Measurements from ENCODE around the gene DYRK1B. TPM values are rescaled to one million over a fixed set of nuclear protein-coding genes. Genes with fewer than 3 reads are reported as not detected.
"Not testable (repeated sequence)": the region's sequence is repeated elsewhere in the genome, so short reads cannot be mapped to it uniquely, and the experiment has no call there.

The DYRK1B gene
- total RNA-seq = 10 to 100 TPM in 1 of 2 donors, 1 to 10 TPM in 1; 8.8 to 17.6 TPM

DNA sequence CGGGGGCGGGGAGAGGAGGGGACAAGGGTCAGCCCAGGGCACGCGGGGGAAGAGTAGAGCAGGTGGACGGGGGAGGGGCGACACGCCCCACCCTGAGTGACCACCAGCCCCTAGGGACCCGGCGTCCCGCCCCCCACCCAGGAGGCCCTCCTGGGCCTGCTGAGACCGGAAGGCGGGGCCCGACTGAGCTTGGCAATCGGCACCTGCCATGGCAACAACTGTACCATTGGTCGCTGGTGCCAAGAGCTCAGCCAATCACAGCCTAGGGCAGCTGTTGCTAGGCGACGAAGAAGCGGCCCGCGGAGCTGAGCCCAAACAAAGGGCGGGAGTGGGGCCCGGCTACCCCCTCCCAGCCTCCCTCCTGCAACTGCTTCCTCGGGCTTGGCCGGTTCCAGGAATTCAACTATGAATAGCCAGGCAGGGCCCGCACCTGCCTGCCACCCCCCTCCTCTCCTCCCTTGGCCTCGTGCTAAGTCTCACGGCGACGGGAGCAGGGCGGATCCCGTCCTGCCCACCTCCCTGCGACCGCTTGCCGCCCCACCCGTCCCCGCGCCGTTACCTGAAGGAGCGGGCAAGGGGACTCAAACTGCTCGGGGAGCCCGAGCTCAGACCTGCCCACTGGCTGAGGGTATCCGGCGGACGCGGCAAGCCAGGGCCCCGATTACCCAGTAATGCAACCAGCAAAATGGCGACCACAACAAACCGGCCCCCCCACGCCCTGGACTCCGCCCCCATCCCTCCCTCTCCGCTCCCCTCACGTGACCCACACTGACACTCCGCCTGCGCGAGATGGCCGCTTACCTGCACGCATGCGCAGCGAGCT lies at the start of gene DYRK1B:
Gene DYRK1B, minus strand, starts transcription at position 699 of the 823 bp plus-strand sequence. CDS start 2,295 bp downstream, outside the sequence.
- ATAC-seq (replicated peaks) = peak; percentile 94
- Mint-ChIP-seq H3K4me3 (peak within 1 kb of the TSS; percentile 71), H3K36me3 (ENCODE audit: low read depth) (peaks cover 94% of the 10 kb centered on the region), H3K27me3 (no peaks in the 10 kb centered on the region), H3K4me1 (peaks cover 22% of the 10 kb centered on the region), H3K9me3 (no peaks in the 10 kb centered on the region), H3K27ac (peak within 1 kb of the TSS; percentile 79)

DNA sequence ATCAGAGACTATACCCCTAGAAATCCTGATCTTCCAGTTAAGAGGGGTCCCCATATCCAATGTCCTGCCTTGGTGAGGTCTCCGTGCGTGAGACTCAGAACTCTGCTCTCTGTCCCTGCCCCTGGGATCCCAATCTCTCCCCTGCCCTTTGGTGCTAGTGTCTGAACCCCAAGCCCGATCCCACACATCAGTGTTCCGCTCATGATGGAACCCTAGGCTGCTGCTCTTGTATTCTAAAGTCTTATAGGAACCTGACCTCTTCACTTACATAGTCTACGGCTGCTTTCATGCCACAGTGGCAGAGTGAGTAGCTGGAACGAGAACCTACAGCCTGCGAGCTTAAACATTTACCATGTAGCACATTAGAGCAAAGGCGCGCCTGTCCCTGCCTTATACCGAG lies 48.7 kb upstream of the DYRK1B start:
- H3K27ac Mint-ChIP-seq; H3K27me3 Mint-ChIP-seq; H3K9me3 Mint-ChIP-seq; H3K4me1 Mint-ChIP-seq; H3K4me3 Mint-ChIP-seq; ATAC-seq (replicated peaks); H3K36me3 Mint-ChIP-seq (ENCODE audit: low read depth): not testable (repeated sequence)

DNA sequence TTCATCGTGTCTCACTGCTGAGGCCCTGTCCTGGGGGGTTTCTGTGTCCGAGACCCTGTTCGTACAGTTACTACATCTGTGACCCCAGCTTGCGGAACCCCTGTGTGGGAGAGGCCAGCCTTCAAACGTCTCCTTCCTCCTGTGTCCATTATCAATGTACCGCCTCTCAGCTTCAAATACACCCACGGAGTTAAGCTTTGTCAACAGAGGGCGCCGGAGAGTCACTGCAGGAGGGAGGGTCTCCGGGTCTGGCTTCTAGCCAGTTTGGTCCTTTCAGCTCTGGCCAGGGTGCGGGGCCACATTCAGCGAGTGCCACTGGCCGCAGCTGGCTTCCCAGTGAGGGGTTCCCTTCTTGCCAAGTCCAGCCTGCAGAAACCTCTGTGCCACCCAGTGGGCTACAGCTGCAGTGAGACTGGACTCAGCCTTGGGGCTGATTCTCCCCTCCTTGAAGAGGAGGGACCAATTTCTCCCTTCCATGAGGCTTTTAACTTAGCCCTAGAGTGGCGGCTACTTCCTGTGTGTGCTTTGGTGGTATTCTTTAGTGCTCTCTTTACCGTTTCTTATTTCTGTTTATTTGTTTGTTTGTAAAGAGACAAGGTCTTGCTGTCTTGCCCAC lies 47.6 kb upstream of the DYRK1B start:
- not testable (repeated sequence) for H3K9me3 Mint-ChIP-seq; H3K36me3 Mint-ChIP-seq (ENCODE audit: low read depth); H3K27me3 Mint-ChIP-seq; H3K4me3 Mint-ChIP-seq; H3K4me1 Mint-ChIP-seq; H3K27ac Mint-ChIP-seq
- peak; percentile 92 for ATAC-seq (replicated peaks)

DNA sequence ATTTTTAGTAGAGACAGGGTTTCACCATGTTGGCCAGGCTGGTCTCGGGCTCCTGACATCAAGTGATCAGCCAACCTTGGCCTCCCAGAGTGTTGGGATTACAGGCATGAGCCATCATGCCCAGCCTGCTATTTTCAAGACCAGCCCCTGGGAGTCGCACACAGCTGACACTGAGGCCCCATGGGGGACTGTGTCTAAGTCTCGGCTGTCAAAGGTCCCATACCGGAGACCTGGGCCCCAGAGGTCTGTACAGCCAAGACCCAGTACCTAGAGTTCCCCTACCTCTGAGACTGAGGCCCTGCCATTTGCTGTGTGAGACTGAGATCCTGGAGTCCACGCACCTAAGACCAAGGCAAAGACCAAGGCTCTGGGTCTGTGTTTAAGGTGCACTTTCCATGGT lies 46.3 kb upstream of the DYRK1B start:
- H3K4me1 Mint-ChIP-seq; H3K9me3 Mint-ChIP-seq; ATAC-seq (replicated peaks); H3K27ac Mint-ChIP-seq; H3K27me3 Mint-ChIP-seq; H3K4me3 Mint-ChIP-seq; H3K36me3 Mint-ChIP-seq (ENCODE audit: low read depth): not testable (repeated sequence)

DNA sequence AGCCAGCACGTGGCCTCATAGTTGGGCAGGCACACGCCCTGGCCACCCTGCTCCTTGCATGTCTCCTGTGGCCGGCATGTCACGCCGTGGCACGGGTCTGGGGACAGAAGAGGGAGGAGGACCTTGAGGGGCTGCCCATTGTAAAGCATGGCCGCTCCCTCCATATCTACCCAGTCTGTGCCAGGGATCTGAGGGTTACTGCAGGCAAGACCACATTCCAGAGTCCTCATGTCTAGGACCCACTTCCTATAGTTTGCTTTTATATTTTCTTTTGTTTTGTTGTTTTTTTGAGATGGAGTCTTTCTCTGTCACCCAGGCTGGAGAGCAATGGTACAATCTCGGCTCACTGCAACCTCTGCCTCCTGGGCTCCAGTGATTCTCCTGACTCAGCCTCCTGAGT lies 45.8 kb upstream of the DYRK1B start:
- H3K4me1 Mint-ChIP-seq; H3K36me3 Mint-ChIP-seq (ENCODE audit: low read depth); H3K27ac Mint-ChIP-seq; H3K9me3 Mint-ChIP-seq; ATAC-seq (replicated peaks); H3K27me3 Mint-ChIP-seq; H3K4me3 Mint-ChIP-seq: not testable (repeated sequence)

DNA sequence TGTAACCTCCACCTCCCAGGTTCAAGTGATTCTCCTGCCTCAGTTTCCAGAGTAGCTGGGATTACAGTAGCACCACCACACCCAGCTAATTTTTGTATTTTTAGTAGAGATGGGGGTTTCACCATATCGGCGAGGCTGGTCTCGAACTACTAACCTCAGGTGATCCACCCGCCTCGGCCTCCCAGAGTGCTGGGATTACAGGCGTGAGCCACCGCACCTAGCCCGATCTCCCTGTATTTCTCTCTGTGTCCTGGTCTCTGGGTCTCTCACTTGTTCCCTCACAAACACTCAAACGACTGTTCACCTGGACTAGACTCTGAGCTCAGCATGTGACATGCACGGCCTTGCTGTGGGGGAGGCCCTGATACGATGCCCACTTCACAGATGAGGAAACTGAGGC lies 44.9 kb upstream of the DYRK1B start:
- H3K9me3 Mint-ChIP-seq; H3K4me3 Mint-ChIP-seq; H3K27ac Mint-ChIP-seq; H3K27me3 Mint-ChIP-seq; ATAC-seq (replicated peaks); H3K4me1 Mint-ChIP-seq; H3K36me3 Mint-ChIP-seq (ENCODE audit: low read depth): not testable (repeated sequence)

DNA sequence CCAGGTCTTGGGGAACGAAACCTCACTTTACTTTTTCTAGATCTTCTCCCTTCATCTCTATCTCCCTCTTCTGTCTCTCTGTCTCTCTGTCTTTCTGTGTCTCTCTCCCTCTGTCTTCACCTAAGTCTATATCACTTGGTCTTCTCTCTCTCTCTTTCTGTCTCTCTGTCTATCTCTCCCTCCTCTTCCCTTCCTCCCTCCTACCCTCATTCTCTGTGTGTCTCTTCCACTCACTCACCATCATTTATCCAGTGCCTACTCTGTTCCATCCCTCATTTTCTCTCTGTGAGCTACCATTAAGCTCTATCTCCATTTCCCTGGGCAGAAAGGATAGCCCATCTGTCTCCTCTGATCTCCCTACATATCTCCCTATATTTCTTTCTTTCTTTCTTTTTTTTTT lies 44.4 kb upstream of the DYRK1B start:
- H3K4me3 Mint-ChIP-seq = no peak overlapping the region
- no peak overlapping the region for H3K27ac Mint-ChIP-seq
- H3K36me3 Mint-ChIP-seq (ENCODE audit: low read depth) = no peaks in the 10 kb centered on the region
- H3K27me3 Mint-ChIP-seq = no peaks in the 10 kb centered on the region
- H3K9me3 Mint-ChIP-seq = no peaks in the 10 kb centered on the region
- no peak for ATAC-seq (replicated peaks)
- no peaks in the 10 kb centered on the region for H3K4me1 Mint-ChIP-seq

DNA sequence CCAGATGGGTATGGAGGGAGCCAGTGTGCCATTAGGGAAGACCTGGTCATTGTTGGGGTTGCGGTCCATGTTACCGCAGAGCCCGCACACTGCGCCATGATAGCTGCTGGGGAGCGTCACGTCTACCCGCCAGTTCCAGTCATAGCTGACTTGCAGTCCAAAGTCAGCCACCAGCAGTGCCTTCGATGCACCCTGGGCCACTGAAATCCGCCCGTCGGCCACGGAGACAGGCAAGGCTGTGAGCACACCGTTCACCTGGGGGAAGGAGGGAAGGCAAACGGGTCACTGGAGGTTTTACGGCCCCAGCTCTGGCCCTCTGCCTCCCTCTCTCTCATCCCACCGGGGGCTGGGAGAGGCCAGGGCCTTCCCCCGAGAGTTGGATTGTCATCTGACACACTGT lies 44.0 kb upstream of the DYRK1B start:
- not testable (repeated sequence) for ATAC-seq (replicated peaks); H3K9me3 Mint-ChIP-seq; H3K27me3 Mint-ChIP-seq; H3K27ac Mint-ChIP-seq; H3K4me3 Mint-ChIP-seq; H3K36me3 Mint-ChIP-seq (ENCODE audit: low read depth); H3K4me1 Mint-ChIP-seq

DNA sequence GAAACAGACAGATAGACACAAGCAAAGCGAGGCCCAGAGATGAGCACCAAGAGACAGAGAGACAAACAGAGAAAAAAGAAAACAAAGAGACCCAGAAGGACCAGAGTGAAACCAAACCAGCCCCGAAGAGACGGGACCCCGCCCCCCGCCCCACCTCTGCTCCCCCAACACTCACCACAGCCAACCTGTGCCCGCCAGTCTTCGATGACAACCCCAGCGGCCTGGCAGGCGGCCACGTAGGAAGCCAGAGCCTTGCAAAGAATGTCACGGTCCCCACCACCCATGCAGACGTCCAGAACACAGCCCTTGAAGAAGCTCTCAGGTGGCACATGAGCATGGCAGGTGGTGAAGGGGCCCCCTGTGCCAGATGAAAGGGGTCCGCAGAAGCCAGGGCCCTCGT lies 43.5 kb upstream of the DYRK1B start:
- ATAC-seq (replicated peaks); H3K4me1 Mint-ChIP-seq; H3K4me3 Mint-ChIP-seq; H3K27ac Mint-ChIP-seq; H3K9me3 Mint-ChIP-seq; H3K27me3 Mint-ChIP-seq; H3K36me3 Mint-ChIP-seq (ENCODE audit: low read depth): not testable (repeated sequence)

DNA sequence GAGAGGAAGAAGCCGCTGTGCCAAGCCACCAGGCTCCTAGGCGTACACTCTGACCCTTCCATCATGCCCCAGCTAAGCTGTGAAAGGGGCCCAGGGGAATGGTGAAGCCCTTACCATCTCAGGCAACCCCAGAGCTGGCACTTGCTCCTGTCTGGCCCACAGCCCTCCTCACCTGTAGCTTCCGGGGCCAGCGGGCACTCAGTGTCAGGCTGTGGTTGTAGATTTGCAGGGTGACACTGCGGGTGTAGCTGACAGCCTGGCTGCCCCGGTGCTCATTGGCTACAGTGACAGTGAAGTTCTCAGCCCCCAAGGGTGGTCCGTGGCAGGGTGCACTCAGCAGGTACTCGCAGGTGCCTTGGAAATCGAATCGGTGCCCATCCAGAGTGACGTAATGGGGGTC lies 42.5 kb upstream of the DYRK1B start:
- not testable (repeated sequence) for H3K9me3 Mint-ChIP-seq; H3K4me1 Mint-ChIP-seq; H3K27me3 Mint-ChIP-seq; H3K4me3 Mint-ChIP-seq; H3K36me3 Mint-ChIP-seq (ENCODE audit: low read depth); H3K27ac Mint-ChIP-seq; ATAC-seq (replicated peaks)

DNA sequence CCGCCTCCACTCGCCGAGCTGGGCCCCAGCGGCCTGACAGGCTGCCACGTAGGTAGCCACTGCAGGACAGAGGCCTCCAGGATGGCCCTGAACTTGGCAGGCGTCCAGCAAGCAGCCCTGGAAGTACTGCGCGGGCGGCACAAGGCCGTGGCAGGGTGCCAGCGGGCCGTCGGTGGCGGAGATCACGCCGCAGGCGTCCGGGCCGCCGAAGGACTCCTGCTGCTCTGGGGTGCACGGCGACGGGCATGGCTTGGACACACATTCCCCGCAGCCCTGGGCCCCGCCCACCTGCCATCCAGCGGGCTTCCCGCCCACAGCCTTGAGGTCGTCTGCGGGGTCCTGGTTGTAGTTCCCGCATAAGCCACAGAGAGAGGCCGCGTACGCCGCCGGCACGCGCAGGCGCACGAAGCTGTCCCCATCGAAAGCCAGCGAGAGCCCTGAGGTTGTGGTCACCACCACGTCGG lies 41.5 kb upstream of the DYRK1B start:
- not testable (repeated sequence) for H3K4me1 Mint-ChIP-seq; ATAC-seq (replicated peaks); H3K27ac Mint-ChIP-seq; H3K27me3 Mint-ChIP-seq; H3K36me3 Mint-ChIP-seq (ENCODE audit: low read depth); H3K9me3 Mint-ChIP-seq; H3K4me3 Mint-ChIP-seq

DNA sequence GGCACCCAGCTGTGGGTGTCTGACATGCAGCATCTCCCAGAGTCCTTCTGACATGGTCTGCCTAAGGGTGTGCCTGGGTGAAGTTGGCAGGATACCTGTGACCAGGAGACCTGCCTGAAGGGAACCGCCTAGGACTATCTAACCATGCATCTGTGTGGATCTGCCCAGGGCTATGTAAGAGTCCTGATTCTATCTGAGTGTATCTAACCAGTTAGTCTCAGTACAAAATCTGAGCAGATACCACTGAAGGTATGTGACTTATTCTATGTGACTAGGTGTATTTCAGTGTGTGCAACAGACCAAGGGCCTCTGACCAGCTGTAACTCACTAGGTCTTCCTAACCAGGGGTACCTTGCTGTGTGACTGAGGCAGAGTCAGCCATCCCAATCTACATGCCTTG lies 40.4 kb upstream of the DYRK1B start:
- Mint-ChIP-seq H3K4me3 (no peak overlapping the region), H3K27me3 (no peaks in the 10 kb centered on the region), H3K9me3 (no peaks in the 10 kb centered on the region), H3K4me1 (no peaks in the 10 kb centered on the region), H3K27ac (no peak overlapping the region), H3K36me3 (ENCODE audit: low read depth) (no peaks in the 10 kb centered on the region)
- no peak for ATAC-seq (replicated peaks)

DNA sequence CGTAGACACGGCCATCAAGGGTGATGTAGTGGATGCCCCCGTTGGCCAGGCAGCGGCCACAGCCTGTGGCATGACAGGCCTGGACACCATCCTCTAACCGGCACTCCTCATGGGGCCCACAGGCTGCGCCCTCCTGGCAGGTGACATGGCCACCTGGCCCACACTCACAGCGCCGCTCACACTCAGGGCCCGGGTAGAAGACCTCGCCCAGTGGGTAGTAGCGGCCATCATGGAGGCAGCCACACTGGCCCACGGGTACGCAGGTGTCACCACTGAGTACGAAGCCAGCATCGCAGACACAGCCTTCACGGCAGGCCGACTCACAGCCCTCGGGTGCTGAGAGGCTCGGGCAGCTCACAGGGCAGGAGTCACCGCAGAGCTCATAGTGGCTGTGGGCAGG lies 39.4 kb upstream of the DYRK1B start:
- Mint-ChIP-seq H3K27me3 (no peaks in the 10 kb centered on the region), H3K4me3 (no peak overlapping the region), H3K27ac (no peak overlapping the region), H3K9me3 (no peaks in the 10 kb centered on the region), H3K36me3 (ENCODE audit: low read depth) (no peaks in the 10 kb centered on the region), H3K4me1 (no peaks in the 10 kb centered on the region)
- ATAC-seq (replicated peaks) = no peak

DNA sequence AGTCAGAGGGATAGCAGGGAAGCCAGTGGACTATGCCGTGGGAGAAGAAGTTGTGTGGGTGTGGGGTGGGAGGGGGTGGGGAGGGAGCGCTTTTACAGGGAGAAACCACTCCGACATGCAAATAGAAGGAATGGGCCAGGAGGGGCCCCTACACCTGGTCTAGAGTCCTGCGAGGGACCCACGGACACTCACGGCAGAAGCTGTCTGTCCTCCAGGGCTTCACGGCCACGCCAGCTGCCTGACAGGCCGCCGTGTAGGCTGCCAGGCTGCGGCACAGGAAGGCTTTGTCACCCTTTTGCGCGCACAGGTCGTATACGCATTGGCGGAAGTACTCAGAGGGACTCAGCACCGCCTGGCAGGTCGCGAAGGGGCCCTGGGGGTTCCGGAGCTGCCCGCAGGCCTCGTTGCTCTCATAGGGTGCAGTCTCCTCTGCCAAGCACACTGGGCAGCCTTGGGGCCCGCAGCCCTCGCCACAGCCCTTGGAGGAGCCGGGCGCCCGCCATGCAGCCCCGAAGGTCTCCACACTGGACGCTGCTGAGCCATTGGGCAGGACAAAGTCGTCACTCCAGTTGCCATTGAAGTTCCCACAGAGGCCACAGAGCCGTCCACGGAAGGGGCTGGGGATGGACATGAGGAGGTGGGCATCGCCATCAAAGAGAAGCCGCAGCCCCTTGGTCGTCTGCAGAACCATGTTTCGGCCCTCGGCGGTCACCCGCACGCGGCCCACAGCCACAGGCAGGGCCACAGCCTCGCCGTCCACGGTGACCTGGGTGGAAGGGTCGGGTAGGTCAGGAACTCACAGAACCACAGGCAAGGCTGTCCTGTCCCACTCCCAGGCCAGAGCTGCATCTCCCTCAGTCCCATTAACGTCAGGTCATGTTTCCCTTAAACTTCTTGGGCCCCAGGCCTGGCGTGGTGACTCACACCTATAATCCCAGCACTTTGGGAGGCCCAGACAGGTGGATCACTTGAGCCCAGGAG lies 38.2 kb upstream of the DYRK1B start:
- H3K4me3 Mint-ChIP-seq = no peak overlapping the region
- H3K27me3 Mint-ChIP-seq = no peaks in the 10 kb centered on the region
- no peaks in the 10 kb centered on the region for H3K36me3 Mint-ChIP-seq (ENCODE audit: low read depth)
- no peaks in the 10 kb centered on the region for H3K4me1 Mint-ChIP-seq
- ATAC-seq (replicated peaks) = no peak
- no peak overlapping the region for H3K27ac Mint-ChIP-seq
- H3K9me3 Mint-ChIP-seq = no peaks in the 10 kb centered on the region

Measured in activated T-helper 17 cell treated with anti-CD3 and anti-CD28 coated beads, Interleukin-2, amount 50 U/mL, for 72 hours (primary cell).